Osteocyte (in vitro differentiated cells): ENCODE results near the gene CYP1A1. TPM values are rescaled to one million over a fixed set of nuclear protein-coding genes. Genes with fewer than 3 reads are reported as not detected.

Experiments used
- DNase-seq: peaks from one replicate; pipeline ENCODE4 v3.0.0; 2021; ENCODE audit warnings: mixed read lengths; ENCODE audit not compliant: unreplicated experiment; ENCODE audit errors: extremely low spot score
- H3K27ac Mint-ChIP-seq: one replicate; pipeline ENCODE4 v1.8.0; 2021; ENCODE audit warnings: mild to moderate bottlenecking, mixed read lengths; ENCODE audit not compliant: unreplicated experiment
- H3K27me3 Mint-ChIP-seq: one replicate; pipeline ENCODE4 v1.8.0; 2021; ENCODE audit warnings: mixed read lengths; ENCODE audit not compliant: unreplicated experiment
- H3K36me3 Mint-ChIP-seq: one replicate; pipeline ENCODE4 v1.8.0; 2021; ENCODE audit warnings: mixed read lengths; ENCODE audit not compliant: unreplicated experiment
- H3K4me1 Mint-ChIP-seq: one replicate; pipeline ENCODE4 v1.8.0; 2021; ENCODE audit warnings: mixed read lengths; ENCODE audit not compliant: unreplicated experiment
- H3K4me3 Mint-ChIP-seq: one replicate; pipeline ENCODE4 v1.8.0; 2021; ENCODE audit warnings: mild to moderate bottlenecking, moderate library complexity, mixed read lengths; ENCODE audit not compliant: unreplicated experiment
- H3K9me3 Mint-ChIP-seq: one replicate; pipeline ENCODE4 v1.8.0; 2021; ENCODE audit warnings: mixed read lengths; ENCODE audit not compliant: unreplicated experiment
- long read RNA-seq: library from polyadenylated mRNA; unstranded; transcript quantifications from one replicate; pipeline ENCODE4 v2.0.0, GENCODE V29; 2021
- total RNA-seq: library from RNA; stranded (reverse); gene quantifications from 2 replicates; pipeline ENCODE4 v1.2.1, GENCODE V29; 2021
- TF ChIP-seq, protein P1 (sequence below): fragments of 200-600 bp; sonication (generic); IDR thresholded peaks from 2 replicates; pipeline ENCODE4 v1.5.0; 2021; ENCODE audit warnings: antibody characterized with exemption, mild to moderate bottlenecking, moderate library complexity

CYP1A1 gene, protein sequence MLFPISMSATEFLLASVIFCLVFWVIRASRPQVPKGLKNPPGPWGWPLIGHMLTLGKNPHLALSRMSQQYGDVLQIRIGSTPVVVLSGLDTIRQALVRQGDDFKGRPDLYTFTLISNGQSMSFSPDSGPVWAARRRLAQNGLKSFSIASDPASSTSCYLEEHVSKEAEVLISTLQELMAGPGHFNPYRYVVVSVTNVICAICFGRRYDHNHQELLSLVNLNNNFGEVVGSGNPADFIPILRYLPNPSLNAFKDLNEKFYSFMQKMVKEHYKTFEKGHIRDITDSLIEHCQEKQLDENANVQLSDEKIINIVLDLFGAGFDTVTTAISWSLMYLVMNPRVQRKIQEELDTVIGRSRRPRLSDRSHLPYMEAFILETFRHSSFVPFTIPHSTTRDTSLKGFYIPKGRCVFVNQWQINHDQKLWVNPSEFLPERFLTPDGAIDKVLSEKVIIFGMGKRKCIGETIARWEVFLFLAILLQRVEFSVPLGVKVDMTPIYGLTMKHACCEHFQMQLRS
- total RNA-seq, result 0.18 and 0.24 TPM in 2 replicates
- long read RNA-seq, result 0 reads

DNA sequence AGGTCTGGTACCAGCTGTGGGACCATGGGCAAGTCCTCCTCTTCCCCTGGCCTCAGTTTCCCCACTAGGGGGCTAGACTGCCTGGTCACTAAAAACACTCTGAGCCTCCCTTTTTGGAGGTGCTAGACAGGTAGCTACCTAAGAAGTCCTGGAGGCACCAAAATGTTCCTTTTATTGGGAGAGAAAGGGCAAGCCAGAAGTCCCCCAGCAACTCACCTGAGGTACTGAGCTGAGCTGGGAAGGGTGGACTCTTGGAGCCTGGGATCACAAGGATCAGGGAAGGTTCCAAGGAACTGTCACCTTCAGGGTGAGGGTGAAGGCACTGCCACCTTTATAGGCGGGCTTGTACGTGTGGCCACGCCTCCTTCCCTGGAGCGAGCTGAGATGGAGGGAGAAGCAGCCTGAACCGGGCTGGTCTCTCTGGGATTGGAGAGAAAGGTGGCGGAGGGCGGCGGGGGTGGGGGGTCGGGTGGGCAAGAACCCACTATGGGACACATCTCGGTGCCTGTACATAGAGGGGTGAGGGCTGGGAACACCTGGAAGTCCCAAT is at the start of gene CYP1A1:
CYP1A1 (minus strand) TSS at position 304 of the 550 bp plus-strand sequence. CDS start 2,431 bp downstream, outside the sequence.
- DNase-seq, result no peak
- no peaks in the 10 kb centered on the region for H3K9me3 Mint-ChIP-seq
- peak within 1 kb of the TSS; percentile 60 for H3K4me3 Mint-ChIP-seq
- H3K36me3 Mint-ChIP-seq, result no peaks in the 10 kb centered on the region
- H3K27ac Mint-ChIP-seq, result no peak within 1 kb of the TSS
- H3K4me1 Mint-ChIP-seq, result peaks cover 18% of the 10 kb centered on the region
- no peaks in the 10 kb centered on the region for H3K27me3 Mint-ChIP-seq
- TF ChIP-seq, protein P1, sequence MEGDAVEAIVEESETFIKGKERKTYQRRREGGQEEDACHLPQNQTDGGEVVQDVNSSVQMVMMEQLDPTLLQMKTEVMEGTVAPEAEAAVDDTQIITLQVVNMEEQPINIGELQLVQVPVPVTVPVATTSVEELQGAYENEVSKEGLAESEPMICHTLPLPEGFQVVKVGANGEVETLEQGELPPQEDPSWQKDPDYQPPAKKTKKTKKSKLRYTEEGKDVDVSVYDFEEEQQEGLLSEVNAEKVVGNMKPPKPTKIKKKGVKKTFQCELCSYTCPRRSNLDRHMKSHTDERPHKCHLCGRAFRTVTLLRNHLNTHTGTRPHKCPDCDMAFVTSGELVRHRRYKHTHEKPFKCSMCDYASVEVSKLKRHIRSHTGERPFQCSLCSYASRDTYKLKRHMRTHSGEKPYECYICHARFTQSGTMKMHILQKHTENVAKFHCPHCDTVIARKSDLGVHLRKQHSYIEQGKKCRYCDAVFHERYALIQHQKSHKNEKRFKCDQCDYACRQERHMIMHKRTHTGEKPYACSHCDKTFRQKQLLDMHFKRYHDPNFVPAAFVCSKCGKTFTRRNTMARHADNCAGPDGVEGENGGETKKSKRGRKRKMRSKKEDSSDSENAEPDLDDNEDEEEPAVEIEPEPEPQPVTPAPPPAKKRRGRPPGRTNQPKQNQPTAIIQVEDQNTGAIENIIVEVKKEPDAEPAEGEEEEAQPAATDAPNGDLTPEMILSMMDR, result no peak

- Mint-ChIP-seq H3K4me1 (peaks cover 21% of the 10 kb centered on the region), H3K36me3 (no peaks in the 10 kb centered on the region), H3K9me3 (no peaks in the 10 kb centered on the region), H3K4me3 (no peak overlapping the region), H3K27ac (no peak overlapping the region), H3K27me3 (peaks cover 10% of the 10 kb centered on the region)
- TF ChIP-seq, protein P1, result no peak
- DNase-seq, result no peak
Measured at GRCh38 chr15:74773731-74774252, 48.5 kb upstream of the CYP1A1 start.

DNA sequence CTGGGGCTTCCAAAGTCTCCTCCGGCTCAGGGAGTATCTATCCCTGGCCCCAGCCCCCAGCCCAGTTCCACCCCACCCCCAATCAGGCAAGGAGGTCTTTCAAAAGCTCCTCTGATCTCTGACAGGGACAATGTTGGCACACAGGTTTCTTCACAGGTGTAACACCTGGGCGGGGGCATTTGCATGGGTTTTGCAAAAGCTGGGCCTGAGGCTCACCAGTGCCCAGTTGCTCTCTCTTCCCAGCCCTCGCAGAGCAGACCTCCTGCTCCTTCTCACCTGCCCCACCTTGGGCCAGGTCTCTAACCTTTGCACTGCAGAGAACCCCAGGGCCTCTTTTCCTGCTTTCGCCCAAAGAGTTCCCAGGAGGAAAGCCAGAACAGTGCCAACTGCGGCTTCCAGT is 48.0 kb upstream of the CYP1A1 start:
- H3K4me1 Mint-ChIP-seq, result peaks cover 22% of the 10 kb centered on the region
- TF ChIP-seq, protein P1, result no peak
- DNase-seq, result no peak
- H3K36me3 Mint-ChIP-seq, result no peaks in the 10 kb centered on the region
- no peaks in the 10 kb centered on the region for H3K9me3 Mint-ChIP-seq
- no peak overlapping the region for H3K4me3 Mint-ChIP-seq
- H3K27ac Mint-ChIP-seq, result no peak overlapping the region
- peaks cover 10% of the 10 kb centered on the region for H3K27me3 Mint-ChIP-seq

DNA sequence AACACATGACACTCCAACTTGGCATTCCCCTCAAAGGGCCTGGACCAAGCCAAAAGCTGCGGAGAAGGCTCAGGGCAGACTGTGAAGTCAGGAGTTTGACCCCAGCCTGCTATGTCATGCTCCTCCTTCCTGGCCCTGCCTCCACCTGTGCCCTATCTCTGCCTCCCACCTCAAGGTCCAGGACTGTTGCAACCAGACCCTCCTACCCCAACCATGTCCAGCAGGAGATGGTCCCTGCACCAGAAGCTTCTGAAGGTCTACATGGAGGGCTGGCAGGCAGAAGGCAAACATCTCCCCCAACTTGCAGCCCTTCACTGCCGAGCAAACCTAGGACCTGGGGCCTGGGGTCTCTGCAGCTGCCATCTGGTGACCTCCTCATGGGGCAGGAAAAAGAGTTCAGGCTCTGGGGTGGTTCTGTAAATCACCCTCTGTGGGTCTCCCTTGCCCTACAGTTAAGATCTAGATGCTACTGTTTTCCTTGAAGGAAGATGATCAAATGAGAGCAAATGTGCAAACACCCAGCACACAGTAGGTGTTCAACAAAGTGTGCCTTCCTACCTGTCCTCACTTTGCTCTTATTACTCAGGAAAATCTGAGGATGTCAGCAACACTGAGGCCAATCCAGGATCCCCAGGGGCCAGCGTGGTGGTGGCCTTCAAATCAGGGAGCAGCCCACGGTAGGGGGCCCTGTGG is 45.0 kb upstream of the CYP1A1 start:
- H3K9me3 Mint-ChIP-seq, result no peaks in the 10 kb centered on the region
- no peak overlapping the region for H3K27ac Mint-ChIP-seq
- no peaks in the 10 kb centered on the region for H3K36me3 Mint-ChIP-seq
- TF ChIP-seq, protein P1, result no peak
- peaks cover 6% of the 10 kb centered on the region for H3K4me1 Mint-ChIP-seq
- H3K4me3 Mint-ChIP-seq, result no peak overlapping the region
- peaks cover 10% of the 10 kb centered on the region for H3K27me3 Mint-ChIP-seq
- no peak for DNase-seq
